ENCODE results near the gene FAM83G.

The FAM83G gene

DNA sequence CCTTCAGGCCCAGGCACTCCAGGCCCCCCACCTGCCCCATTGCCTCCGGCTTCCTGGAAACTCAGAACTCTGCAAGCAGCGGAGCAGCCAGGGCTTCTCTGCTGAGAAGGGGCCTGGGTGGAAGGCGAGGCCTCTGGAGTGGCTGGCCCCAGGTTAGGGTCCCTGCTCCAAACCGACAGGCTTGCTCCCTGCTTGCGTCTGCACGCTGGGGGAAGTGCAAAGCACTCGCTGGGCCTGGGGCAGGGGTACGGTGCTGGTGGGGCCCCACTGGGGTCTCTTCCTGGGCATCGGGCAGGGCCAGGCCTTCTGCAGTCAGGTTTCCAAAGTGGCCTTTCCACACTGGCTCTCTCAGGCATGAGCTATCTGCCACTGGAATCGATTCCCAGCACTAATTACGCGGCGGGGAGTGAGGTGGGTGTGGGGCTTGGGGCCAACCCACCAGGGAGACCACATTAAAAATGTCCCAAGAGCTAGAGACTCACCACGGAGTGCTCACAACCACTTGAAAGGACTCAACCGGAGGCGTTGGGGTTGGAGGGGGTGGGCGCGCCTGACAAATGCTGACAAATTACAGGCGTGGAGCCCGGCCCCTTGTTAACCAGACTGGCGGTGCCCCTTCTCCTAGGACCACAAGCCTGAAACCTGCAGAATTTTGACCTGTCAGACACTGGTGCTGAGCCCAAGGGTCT, 17.9 kb downstream of the FAM83G start:
- no peak for FAIRE-seq
- DNase-seq (ENCODE audit: insufficient read length) = no peak
- TF ChIP-seq POLR2A (IDR thresholded peaks at IDR 0.05; ENCODE audit: low read depth, low read length) (no peak), POLR2AphosphoS5 (IDR thresholded peaks at IDR 0.05; ENCODE audit: low read depth, low read length) (no peak), TAF1 (IDR thresholded peaks at IDR 0.05; ENCODE audit: borderline replicate concordance, low read depth, low read length) (no peak)

DNA sequence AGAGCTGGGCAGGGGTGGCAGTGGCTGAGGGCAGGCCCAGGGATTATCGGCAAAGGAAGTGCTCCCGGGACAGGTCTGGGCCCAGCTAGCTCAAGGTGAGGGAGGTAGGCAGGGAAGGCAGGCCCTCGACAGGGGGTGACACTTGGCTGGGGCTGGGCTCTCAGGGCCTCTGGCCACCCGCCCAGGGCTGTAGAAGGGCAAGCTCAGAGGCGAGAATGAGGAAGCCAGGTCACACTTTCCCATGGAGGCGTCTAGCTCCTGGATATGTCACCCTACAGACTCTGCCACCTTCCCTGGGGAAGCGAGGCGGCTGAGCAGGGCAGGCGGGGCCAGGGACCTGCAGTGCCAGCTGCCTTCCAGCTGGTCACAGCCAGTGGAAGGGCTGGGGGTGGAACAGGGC, 19.1 kb downstream of the FAM83G start:
- FAIRE-seq (no peak), DNase-seq (ENCODE audit: insufficient read length) (no peak)
- no peak for TF ChIP-seq POLR2A (IDR thresholded peaks at IDR 0.05; ENCODE audit: low read depth, low read length)
- TF ChIP-seq TAF1 (IDR thresholded peaks at IDR 0.05; ENCODE audit: borderline replicate concordance, low read depth, low read length) = no peak
- TF ChIP-seq POLR2AphosphoS5 (IDR thresholded peaks at IDR 0.05; ENCODE audit: low read depth, low read length) = no peak

DNA sequence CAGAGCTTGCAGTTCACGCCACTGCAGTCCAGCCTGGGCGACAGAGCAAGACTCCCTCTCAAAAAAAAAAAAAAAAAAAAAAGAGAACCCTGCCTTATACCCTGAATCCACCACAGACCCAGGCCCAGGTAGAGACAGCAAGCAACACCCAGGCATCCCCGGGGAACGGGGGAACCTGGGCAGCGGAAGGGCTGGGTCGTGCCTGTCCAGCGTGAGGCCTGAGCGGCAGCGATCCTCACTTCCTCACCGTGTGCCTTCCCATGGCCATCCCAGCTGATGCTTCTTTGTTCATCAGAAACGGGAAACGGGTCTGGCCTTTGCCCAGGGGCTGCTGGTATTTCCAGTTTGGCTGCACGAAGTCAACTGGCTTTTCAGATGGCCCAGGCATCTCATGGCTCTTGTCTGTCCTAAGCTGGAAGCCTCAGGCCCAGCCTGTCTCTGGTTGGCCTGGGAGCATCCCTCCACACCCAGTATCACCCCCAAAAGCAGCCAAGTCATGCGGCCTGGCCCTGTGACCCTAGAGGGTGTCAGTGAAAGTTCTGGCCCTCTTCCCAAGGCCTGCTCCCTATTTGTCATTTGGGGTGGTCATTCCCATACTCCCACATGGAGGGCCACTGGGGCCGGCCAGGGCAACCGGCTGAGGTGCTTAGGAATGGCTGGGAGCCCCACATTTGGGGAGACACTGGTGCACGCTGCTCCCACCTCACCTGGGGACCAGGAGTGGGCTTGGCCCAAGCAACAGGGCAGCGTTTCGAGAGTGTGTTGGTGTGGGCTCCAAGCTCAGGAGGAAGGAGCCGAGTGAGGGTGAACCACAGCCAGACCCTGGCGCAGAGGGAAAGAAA, 20.1 kb downstream of the FAM83G start:
- TF ChIP-seq TAF1 (IDR thresholded peaks at IDR 0.05; ENCODE audit: borderline replicate concordance, low read depth, low read length) (no peak), POLR2A (IDR thresholded peaks at IDR 0.05; ENCODE audit: low read depth, low read length) (no peak), POLR2AphosphoS5 (IDR thresholded peaks at IDR 0.05; ENCODE audit: low read depth, low read length) (no peak)
- no peak for FAIRE-seq

DNA sequence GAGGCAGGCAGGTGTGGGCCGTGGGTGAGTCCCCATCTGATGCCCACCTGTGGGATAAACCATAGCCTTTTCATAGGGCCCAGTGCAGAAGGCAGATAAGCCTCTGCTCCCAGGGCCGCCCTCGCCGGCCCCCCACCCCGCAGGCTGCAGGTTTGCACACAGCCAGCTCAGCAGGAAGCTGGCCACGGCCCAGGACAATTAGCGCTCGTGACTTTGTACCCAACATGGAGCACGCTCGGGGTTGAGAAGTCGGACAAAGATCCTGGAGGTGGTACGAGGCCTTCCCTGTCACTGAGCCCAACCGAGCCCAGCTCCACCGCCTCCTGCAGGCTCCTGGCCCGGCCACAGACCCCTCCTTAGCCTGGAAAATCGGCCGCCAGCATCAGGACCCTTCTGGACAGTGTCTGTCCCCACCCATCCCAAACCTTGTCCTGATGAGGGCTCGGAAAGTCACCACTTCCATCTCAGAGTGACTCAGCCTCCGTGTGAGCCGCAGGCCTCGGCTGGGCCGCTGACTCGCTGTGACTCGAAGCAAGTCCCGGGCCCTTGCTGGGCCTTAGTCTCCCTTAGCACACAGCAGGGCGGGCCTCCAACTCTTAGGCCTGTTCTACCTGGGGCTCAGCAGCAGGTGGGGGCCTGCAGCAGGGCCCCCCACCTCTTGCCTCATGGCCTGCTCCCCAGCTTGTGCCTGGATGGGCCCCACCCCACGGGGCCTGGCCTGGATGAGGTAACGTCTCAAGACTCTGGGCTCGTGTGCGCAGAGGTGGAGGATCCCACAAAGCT, 22.7 kb downstream of the FAM83G start:
- DNase-seq (ENCODE audit: insufficient read length) (no peak), FAIRE-seq (no peak)
- no peak for TF ChIP-seq POLR2AphosphoS5 (IDR thresholded peaks at IDR 0.05; ENCODE audit: low read depth, low read length)
- no peak for TF ChIP-seq TAF1 (IDR thresholded peaks at IDR 0.05; ENCODE audit: borderline replicate concordance, low read depth, low read length)
- no peak for TF ChIP-seq POLR2A (IDR thresholded peaks at IDR 0.05; ENCODE audit: low read depth, low read length)

More for the DNA sequence above, 20.1 kb downstream of the FAM83G start:
- no peak for DNase-seq (ENCODE audit: insufficient read length)

DNA sequence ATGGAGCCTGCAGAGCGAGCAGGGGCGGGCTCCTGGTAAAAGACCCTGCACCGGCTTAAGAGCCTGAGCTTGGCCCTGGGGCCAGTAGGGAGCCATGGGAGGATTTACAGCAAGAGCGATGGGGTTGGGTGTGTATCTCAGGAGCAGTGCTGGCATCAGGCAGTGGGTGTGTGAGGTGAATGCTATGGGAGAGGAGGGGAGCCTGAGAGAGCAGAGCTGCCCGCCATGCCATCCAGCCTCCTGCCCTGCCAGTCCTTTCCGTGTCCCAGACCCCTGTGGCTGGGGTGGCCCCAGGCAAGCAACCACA, 23.3 kb downstream of the FAM83G start:
- no peak for FAIRE-seq
- TF ChIP-seq TAF1 (IDR thresholded peaks at IDR 0.05; ENCODE audit: borderline replicate concordance, low read depth, low read length) (no peak), POLR2AphosphoS5 (IDR thresholded peaks at IDR 0.05; ENCODE audit: low read depth, low read length) (no peak)
- DNase-seq (ENCODE audit: insufficient read length) = no peak

DNA sequence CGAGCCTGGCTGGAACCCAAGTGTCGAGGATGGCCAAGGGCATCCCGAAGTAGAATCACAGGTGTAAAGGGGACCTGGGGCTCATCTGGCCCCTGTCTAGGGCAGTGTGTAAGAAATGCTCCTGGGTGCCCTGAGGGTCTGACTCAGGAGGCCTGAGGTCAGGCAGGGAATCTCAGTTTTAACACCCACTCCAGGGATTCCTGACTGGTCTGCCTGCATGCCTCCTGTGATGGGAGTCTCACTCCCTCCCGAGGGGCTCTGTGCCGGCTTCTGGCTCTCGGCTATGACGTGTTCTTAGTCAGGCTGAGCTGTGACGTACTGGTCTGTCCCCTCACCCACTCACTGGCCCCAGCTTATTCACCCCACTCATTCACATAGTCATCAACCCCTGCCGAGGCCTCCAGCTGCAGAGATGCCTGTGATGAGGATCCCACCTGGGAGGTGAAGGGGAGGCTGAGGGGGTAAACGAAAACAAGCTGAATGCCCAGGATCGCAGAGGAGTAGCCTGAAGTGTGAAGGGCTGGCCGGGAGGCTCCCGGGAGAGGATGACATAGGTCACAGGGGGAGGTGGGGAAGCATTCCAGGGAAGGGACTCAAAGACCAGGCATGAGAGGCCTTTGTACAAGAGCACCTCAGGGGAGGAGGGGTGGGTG, 23.8 kb downstream of the FAM83G start:
- no peak for DNase-seq (ENCODE audit: insufficient read length)
- FAIRE-seq = no peak
- no peak for TF ChIP-seq POLR2A (IDR thresholded peaks at IDR 0.05; ENCODE audit: low read depth, low read length)
- TF ChIP-seq TAF1 (IDR thresholded peaks at IDR 0.05; ENCODE audit: borderline replicate concordance, low read depth, low read length) = no peak
- no peak for TF ChIP-seq POLR2AphosphoS5 (IDR thresholded peaks at IDR 0.05; ENCODE audit: low read depth, low read length)

DNA sequence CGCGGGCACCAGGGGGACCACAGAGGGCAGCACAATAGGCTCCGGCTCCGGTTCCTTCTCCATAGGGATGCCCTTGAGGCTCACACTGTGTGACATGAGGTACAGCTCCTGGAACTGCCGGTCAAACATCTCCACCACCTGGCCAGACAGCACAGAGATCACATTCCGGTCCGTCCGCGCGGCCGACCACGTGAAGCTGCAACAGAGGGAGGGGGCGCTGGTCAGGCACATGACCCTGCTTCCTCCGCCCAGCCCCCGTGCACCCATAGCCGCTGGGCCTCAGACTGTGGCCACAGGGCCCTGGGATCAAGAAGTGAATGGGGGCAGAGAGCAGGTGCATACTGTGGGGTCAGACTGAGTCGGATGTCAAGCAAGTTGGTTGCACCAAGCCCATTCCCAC, 25.9 kb downstream of the FAM83G start:
- FAIRE-seq (no peak), DNase-seq (ENCODE audit: insufficient read length) (no peak)
- TF ChIP-seq POLR2AphosphoS5 (IDR thresholded peaks at IDR 0.05; ENCODE audit: low read depth, low read length) = no peak

DNA sequence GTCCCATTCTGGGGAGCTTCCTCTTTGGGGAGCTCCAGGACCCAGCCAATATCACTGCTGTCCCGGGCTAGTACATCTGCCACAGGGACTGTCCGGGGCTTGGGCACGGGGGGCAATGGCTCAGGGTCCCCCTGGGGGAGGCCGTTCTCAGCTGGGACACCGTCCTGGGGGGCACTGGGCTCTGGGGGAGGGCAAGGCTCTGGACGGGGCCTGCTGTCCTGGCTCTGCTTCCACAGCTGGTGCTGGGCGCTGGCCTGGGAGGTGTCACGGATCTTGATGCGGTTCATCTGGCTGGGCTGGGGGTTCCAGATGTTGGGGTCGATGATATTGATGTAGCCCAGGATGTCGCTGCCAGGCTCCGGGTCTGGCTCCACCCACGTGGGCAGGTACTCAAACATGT, 26.5 kb downstream of the FAM83G start:
- DNase-seq (ENCODE audit: insufficient read length) (no peak), FAIRE-seq (no peak)
- TF ChIP-seq POLR2AphosphoS5 (IDR thresholded peaks at IDR 0.05; ENCODE audit: low read depth, low read length) (no peak), TAF1 (IDR thresholded peaks at IDR 0.05; ENCODE audit: borderline replicate concordance, low read depth, low read length) (no peak), POLR2A (IDR thresholded peaks at IDR 0.05; ENCODE audit: low read depth, low read length) (no peak)

DNA sequence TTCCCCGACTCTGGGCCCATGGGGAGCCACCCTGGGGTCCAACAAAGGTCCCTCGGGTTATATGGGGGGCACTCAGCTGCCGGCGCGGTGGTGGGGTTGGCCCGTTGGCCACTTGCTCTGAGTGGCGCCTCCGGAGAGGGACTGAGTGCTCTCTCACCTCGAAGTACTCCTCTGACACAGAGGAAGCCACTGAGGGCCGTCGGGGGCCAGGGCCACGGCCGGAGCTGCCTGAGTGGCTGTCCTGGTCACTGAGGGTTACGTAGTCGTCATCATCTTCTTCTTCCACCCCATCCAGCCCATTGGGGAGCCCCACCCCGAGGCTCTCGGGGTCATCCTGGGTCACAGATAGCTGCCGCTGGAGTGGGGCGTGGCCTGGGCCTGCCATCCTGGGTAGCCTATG, 26.9 kb downstream of the FAM83G start:
- DNase-seq (ENCODE audit: insufficient read length) (no peak), FAIRE-seq (no peak)
- no peak for TF ChIP-seq POLR2A (IDR thresholded peaks at IDR 0.05; ENCODE audit: low read depth, low read length)
- TF ChIP-seq POLR2AphosphoS5 (IDR thresholded peaks at IDR 0.05; ENCODE audit: low read depth, low read length) = no peak
- TF ChIP-seq TAF1 (IDR thresholded peaks at IDR 0.05; ENCODE audit: borderline replicate concordance, low read depth, low read length) = no peak

DNA sequence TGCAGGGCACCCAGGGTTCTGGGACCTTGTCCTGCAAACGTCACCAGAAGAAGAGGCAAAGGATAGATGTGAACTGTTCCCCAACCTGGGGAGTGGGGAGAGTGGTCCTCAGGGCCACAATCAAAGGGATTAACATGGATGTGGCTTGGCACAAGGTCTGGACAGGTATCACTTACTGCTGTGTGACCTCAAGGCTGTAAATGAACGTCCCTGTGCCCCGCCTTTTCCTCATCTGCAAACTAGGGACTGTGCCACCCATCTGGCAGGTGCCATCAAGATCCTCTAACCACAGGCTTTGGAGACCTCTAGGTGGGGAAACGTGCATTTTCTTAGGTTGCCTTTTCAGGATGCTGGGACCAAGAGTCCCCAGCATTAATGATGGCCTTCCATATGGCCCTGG, 27.5 kb downstream of the FAM83G start:
- FAIRE-seq (no peak), DNase-seq (ENCODE audit: insufficient read length) (no peak)
- TF ChIP-seq TAF1 (IDR thresholded peaks at IDR 0.05; ENCODE audit: borderline replicate concordance, low read depth, low read length) (no peak), POLR2A (IDR thresholded peaks at IDR 0.05; ENCODE audit: low read depth, low read length) (no peak), POLR2AphosphoS5 (IDR thresholded peaks at IDR 0.05; ENCODE audit: low read depth, low read length) (no peak)

DNA sequence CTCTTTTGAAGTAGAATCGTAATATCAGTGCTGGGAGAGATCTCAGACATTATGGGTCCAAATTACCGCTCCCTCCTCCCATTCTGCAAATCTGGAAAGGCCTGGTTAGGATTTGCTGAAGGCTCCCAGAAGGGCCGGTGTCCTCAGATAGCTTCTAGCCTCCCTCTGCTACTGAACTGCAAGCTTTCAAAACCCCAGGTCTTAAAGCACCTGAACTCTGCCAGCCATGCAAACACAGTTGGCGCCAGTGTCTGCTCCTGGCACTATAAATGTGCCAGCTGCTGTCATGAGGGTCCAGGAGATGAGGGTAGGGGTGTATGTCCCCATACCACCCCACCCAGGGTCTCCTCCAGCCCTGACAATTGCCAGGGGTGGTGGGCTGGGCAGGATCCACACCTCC, 28.4 kb downstream of the FAM83G start:
- no peak for FAIRE-seq

More for the DNA sequence above, 28.4 kb downstream of the FAM83G start:
- DNase-seq (ENCODE audit: insufficient read length) = no peak
- TF ChIP-seq TAF1 (IDR thresholded peaks at IDR 0.05; ENCODE audit: borderline replicate concordance, low read depth, low read length) (no peak), POLR2AphosphoS5 (IDR thresholded peaks at IDR 0.05; ENCODE audit: low read depth, low read length) (no peak), POLR2A (IDR thresholded peaks at IDR 0.05; ENCODE audit: low read depth, low read length) (no peak)

Data from GM12892 (cell line).